ENCODE results near the gene RGS19.

Gene RGS19

DNA sequence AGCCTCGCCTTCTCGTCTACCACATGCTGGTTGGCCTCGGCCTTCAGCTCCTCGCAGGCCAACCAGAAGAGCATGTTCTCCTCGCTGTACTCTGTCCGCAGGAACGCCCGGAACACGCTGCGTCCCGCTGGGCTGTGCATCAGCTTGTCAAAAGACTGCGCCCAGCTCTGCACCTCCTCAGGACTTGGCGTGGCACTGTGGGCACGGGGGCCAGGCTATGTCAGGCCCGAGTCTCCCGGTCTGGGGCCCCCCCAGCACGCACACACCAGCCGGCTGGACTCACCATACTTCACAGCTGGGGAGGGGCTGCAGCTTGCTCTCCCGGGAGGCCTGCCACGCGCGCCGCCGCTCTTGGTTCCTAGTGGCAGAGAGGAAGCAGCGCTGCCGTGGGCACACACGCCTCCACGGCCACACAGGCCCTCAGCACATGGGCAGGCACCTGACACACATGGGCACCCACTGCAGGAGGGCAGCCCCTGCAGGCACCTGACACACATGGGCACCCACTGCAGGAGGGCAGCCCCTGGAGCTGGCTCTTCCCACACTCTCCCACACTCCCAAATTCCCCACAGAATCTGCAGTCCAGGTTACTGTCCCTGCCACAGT lies 5.0 kb downstream of the RGS19 start:
- ChIA-PET POLR2A (no interaction called here), CTCF (interaction anchor here (2.5 to 19.6 kb wide), 3 partner anchors 9 to 44 kb away, joined by 7 to 178 read pairs (median 10); no protein-coding TSS in a partner anchor)
- DNase-seq = no peak
- H3K4me3 ChIP-seq (ENCODE audit: control insufficient read depth in 1 of 7, extremely low read depth in 1 of 7, insufficient read depth in 4 of 7, low read depth in 2 of 7, low read length in 6 of 7) = no peak overlapping the region
- H3K36me3 ChIP-seq (ENCODE audit: control insufficient read depth in 4 of 4, insufficient read depth in 4 of 4, low read length in 3 of 4) = peaks cover 0 to 53% (median 28%) of the 10 kb centered on the region in 4 experiments
- H3K4me1 ChIP-seq (ENCODE audit: control extremely low read depth in 1 of 4, control insufficient read depth in 4 of 4, insufficient read depth in 4 of 4, low read length in 3 of 4) = peaks cover 0 to 86% (median 69%) of the 10 kb centered on the region in 4 experiments
- H3K27me3 ChIP-seq (replicated peaks in 2 of 5; ENCODE audit: control insufficient read depth in 4 of 5, insufficient read depth in 5 of 5, low read length in 4 of 5) = no peaks in the 10 kb centered on the region
- WGBS (ENCODE audit: insufficient coverage) = 95% methylated on average over 25 of the region's 28 CpGs
- no peak overlapping the region for H3K27ac ChIP-seq (ENCODE audit: insufficient read depth in 1 of 2, low read depth in 1 of 2, low read length in 2 of 2, poor library complexity in 1 of 2, severe bottlenecking in 2 of 2)
- H3K9me3 ChIP-seq (ENCODE audit: control extremely low read depth in 1 of 5, control insufficient read depth in 4 of 5, insufficient read depth in 2 of 5, low read depth in 1 of 5, low read length in 4 of 5) = no peaks in the 10 kb centered on the region

DNA sequence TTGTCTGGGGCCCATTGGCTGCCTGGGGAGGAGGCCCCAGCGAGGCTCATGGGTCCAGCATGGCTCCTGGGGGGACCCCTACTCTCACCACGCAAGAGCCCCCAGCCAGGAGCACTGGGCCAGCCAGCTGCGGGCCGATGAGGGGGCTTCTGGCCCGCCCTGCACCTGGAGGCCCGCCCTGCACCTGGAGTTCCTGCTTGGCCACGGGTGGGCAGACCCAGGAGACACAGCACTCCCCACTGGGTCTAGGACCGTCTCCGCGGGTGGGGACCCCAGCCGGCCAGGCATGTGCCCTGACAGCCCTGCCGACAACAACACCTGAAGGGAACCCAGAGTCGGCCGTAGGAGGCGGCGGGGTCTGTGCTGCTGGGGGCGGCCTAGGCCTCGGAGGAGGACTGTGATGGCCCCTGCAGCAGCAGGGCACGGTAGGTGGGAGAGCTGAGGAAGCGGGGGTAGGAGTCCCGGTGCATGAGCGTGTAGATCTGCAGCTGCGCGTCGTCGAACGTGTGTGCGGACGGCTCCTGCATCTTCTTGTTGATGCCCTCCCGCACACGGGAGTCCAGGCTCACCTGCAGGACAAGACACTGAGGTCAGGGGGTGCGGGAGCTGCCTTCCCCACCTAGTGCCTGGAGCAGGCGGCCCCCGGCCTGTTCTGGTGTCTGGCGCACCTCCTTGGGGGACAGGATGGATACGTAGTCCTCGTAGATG lies 5.7 kb downstream of the RGS19 start:
- CTCF ChIA-PET = interaction anchor here (1.0 to 19.6 kb wide), 6 partner anchors 8 to 45 kb away, joined by 3 to 178 read pairs (median 6); no protein-coding TSS in a partner anchor
- Histone ChIP-seq H3K27me3 (replicated peaks in 2 of 5; ENCODE audit: control insufficient read depth in 4 of 5, insufficient read depth in 5 of 5, low read length in 4 of 5) (no peaks in the 10 kb centered on the region), H3K27ac (ENCODE audit: insufficient read depth in 1 of 2, low read depth in 1 of 2, low read length in 2 of 2, poor library complexity in 1 of 2, severe bottlenecking in 2 of 2) (no peak overlapping the region), H3K4me1 (ENCODE audit: control extremely low read depth in 1 of 4, control insufficient read depth in 4 of 4, insufficient read depth in 4 of 4, low read length in 3 of 4) (peaks cover 0 to 86% (median 72%) of the 10 kb centered on the region in 4 experiments), H3K9me3 (ENCODE audit: control extremely low read depth in 1 of 5, control insufficient read depth in 4 of 5, insufficient read depth in 2 of 5, low read depth in 1 of 5, low read length in 4 of 5) (no peaks in the 10 kb centered on the region), H3K36me3 (ENCODE audit: control insufficient read depth in 4 of 4, insufficient read depth in 4 of 4, low read length in 3 of 4) (peaks cover 0 to 53% (median 28%) of the 10 kb centered on the region in 4 experiments), H3K4me3 (ENCODE audit: control insufficient read depth in 1 of 7, extremely low read depth in 1 of 7, insufficient read depth in 4 of 7, low read depth in 2 of 7, low read length in 6 of 7) (no peak overlapping the region)
- WGBS (ENCODE audit: insufficient coverage) = 94% methylated on average over 36 of the region's 37 CpGs
- DNase-seq = no peak
- POLR2A ChIA-PET = no interaction called here

DNA sequence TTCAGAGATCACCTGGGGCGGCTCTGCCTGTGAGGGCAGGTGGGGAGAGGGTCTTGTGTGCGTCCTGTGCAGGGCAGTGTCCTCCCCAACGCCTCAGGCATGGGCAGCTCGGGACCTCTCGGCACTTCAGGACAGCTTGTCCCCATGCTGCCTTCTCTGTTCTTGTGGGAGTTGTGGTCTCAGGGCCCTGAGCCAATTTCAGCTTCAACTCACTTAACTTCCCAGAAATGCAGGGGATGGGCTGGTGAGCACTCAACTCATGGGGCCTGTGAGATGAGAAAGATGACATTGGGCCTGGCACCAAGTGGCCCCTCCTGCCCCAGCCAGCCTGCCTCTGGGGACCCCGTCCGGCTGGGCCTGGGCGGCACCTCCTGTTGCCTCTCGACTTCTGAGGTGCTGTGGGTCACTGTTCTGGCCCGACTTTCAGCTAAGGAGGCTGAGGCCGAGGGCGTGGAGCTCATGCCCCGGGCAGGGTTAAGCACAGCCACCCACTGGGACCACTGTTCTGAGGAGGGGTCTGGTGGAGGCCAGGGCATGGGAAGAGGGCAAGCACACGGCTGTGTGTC lies 6.7 kb downstream of the RGS19 start:
- no peak for DNase-seq
- ChIA-PET POLR2A (interaction anchor here (0.6 kb wide), 1 partner anchor 47 kb away, joined by 3 read pairs; no protein-coding TSS in a partner anchor), CTCF (interaction anchor here (0.7 to 19.6 kb wide), 11 partner anchors 9 to 46 kb away, joined by 3 to 178 read pairs (median 4); partner anchors contain the start of gene SOX18)
- H3K9me3 ChIP-seq (ENCODE audit: control extremely low read depth in 1 of 5, control insufficient read depth in 4 of 5, insufficient read depth in 2 of 5, low read depth in 1 of 5, low read length in 4 of 5) = no peaks in the 10 kb centered on the region
- H3K4me3 ChIP-seq (ENCODE audit: control insufficient read depth in 1 of 7, extremely low read depth in 1 of 7, insufficient read depth in 4 of 7, low read depth in 2 of 7, low read length in 6 of 7) = peak overlapping the region in 1 of 7 experiments; percentile 23
- H3K27ac ChIP-seq (ENCODE audit: insufficient read depth in 1 of 2, low read depth in 1 of 2, low read length in 2 of 2, poor library complexity in 1 of 2, severe bottlenecking in 2 of 2) = no peak overlapping the region
- H3K36me3 ChIP-seq (ENCODE audit: control insufficient read depth in 4 of 4, insufficient read depth in 4 of 4, low read length in 3 of 4) = peaks cover 0 to 53% (median 28%) of the 10 kb centered on the region in 4 experiments
- peaks cover 0 to 85% (median 72%) of the 10 kb centered on the region in 4 experiments for H3K4me1 ChIP-seq (ENCODE audit: control extremely low read depth in 1 of 4, control insufficient read depth in 4 of 4, insufficient read depth in 4 of 4, low read length in 3 of 4)
- WGBS (ENCODE audit: insufficient coverage) = 74% methylated on average over 12 of the region's 14 CpGs
- H3K27me3 ChIP-seq (replicated peaks in 2 of 5; ENCODE audit: control insufficient read depth in 4 of 5, insufficient read depth in 5 of 5, low read length in 4 of 5) = no peaks in the 10 kb centered on the region

DNA sequence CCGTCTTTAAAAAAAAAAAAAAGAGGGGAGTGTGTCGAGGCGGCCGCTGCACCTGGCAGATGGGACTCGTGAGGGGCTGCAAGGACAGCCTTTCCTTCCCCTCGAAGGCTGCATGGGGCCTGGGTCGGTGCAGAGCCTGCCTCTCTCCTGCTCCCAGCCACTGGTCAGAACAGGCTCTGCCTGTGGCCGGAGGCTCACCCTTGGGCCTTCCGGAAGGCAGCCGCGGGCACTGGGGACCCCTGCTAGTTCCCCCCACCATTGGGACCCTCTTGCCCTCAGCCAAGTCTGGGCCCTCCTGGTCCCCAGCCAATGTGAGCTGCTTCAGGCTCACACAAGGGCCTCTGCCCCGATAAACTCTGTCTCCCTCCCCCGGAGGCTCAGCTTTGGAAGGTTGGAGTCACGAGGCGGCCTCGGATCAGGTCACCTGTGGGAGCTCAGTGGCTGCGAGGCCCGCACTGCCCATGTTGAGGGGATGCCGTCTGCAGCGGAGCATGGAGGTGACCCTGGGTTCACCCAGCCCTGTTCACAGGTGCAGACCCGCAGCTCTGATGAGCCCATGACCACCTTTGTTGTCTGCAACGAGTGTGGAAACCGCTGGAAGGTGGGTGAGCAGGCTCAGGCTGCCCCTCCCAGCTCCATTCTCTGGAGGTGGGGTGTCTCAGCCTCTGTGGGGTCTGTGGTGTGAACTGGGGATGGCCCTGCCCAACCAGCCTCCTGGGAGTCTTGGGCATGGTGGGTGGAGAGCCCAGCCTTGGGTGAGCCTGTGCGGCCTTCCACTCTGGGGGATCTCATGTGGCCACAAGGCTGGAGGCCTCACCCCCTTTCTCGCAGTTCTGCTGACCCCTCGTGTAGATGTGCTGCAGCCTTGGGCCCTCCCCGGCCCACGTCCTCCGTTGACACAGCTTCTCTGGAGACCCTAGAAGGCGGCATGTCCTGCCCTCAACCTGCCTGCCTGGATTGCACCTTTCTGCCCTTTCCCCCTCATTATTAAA lies 7.7 kb downstream of the RGS19 start:
- peaks cover 0 to 84% (median 72%) of the 10 kb centered on the region in 4 experiments for H3K4me1 ChIP-seq (ENCODE audit: control extremely low read depth in 1 of 4, control insufficient read depth in 4 of 4, insufficient read depth in 4 of 4, low read length in 3 of 4)
- H3K4me3 ChIP-seq (ENCODE audit: control insufficient read depth in 1 of 7, extremely low read depth in 1 of 7, insufficient read depth in 4 of 7, low read depth in 2 of 7, low read length in 6 of 7) = no peak overlapping the region
- WGBS (ENCODE audit: insufficient coverage) = 96% methylated on average over 26 of the region's 30 CpGs
- DNase-seq = no peak
- CTCF ChIA-PET = interaction anchor here (0.6 to 19.6 kb wide), 11 partner anchors 8 to 47 kb away, joined by 3 to 178 read pairs (median 4); partner anchors contain the start of genes LKAAEAR1 and SOX18
- POLR2A ChIA-PET = no interaction called here
- peaks cover 0 to 53% (median 28%) of the 10 kb centered on the region in 4 experiments for H3K36me3 ChIP-seq (ENCODE audit: control insufficient read depth in 4 of 4, insufficient read depth in 4 of 4, low read length in 3 of 4)
- no peak overlapping the region for H3K27ac ChIP-seq (ENCODE audit: insufficient read depth in 1 of 2, low read depth in 1 of 2, low read length in 2 of 2, poor library complexity in 1 of 2, severe bottlenecking in 2 of 2)
- H3K27me3 ChIP-seq (replicated peaks in 2 of 5; ENCODE audit: control insufficient read depth in 4 of 5, insufficient read depth in 5 of 5, low read length in 4 of 5) = no peaks in the 10 kb centered on the region
- H3K9me3 ChIP-seq (ENCODE audit: control extremely low read depth in 1 of 5, control insufficient read depth in 4 of 5, insufficient read depth in 2 of 5, low read depth in 1 of 5, low read length in 4 of 5) = no peaks in the 10 kb centered on the region

DNA sequence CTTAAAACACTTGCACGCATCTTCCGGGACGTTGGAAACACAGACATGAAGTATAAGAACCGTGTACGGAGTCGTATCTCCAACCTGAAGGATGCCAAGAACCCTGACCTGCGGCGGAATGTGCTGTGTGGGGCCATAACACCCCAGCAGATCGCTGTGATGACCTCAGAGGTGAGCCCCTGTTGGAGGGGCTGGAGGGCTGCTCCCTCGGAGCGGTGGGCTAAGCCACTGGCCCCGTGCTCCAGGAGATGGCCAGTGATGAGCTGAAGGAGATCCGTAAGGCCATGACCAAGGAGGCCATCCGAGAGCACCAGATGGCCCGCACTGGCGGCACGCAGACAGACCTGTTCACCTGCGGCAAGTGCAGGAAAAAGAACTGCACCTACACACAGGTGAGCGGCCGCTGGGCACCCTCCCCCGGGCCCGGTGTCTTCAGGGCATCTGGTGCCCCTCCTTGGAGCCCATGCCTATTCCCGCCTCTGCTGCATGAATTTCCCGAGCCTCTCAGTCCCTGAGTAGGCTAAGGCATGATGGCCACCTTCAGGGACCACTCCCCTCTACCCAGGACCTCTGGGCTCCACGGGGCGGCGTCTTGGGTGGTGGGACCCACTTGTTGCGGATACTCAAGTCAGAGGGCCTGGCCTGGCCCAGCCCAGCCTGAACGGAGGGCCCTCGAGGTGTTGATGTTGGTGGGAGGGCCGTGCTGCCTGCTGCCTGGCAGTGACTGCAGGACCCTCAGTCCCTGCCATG lies 8.9 kb downstream of the RGS19 start:
- no peaks in the 10 kb centered on the region for H3K27me3 ChIP-seq (replicated peaks in 2 of 5; ENCODE audit: control insufficient read depth in 4 of 5, insufficient read depth in 5 of 5, low read length in 4 of 5)
- H3K27ac ChIP-seq (ENCODE audit: insufficient read depth in 1 of 2, low read depth in 1 of 2, low read length in 2 of 2, poor library complexity in 1 of 2, severe bottlenecking in 2 of 2) = no peak overlapping the region
- DNase-seq = no peak
- peaks cover 0 to 43% (median 26%) of the 10 kb centered on the region in 4 experiments for H3K36me3 ChIP-seq (ENCODE audit: control insufficient read depth in 4 of 4, insufficient read depth in 4 of 4, low read length in 3 of 4)
- H3K9me3 ChIP-seq (ENCODE audit: control extremely low read depth in 1 of 5, control insufficient read depth in 4 of 5, insufficient read depth in 2 of 5, low read depth in 1 of 5, low read length in 4 of 5) = no peaks in the 10 kb centered on the region
- WGBS (ENCODE audit: insufficient coverage) = 96% methylated on average over 27 of the region's 31 CpGs
- H3K4me3 ChIP-seq (ENCODE audit: control insufficient read depth in 1 of 7, extremely low read depth in 1 of 7, insufficient read depth in 4 of 7, low read depth in 2 of 7, low read length in 6 of 7) = no peak overlapping the region
- peaks cover 2 to 84% (median 73%) of the 10 kb centered on the region in 4 experiments for H3K4me1 ChIP-seq (ENCODE audit: control extremely low read depth in 1 of 4, control insufficient read depth in 4 of 4, insufficient read depth in 4 of 4, low read length in 3 of 4)
- CTCF ChIA-PET = interaction anchor here (1.3 to 19.6 kb wide), 7 partner anchors 10 to 48 kb away, joined by 3 to 178 read pairs (median 12); partner anchors contain the start of genes C20orf204, OPRL1, RGS19 and SOX18
- POLR2A ChIA-PET = interaction anchor here (1.2 to 1.3 kb wide), 2 partner anchors 8 to 10 kb away, joined by 3 to 5 read pairs; partner anchors contain the start of genes OPRL1 and RGS19
